Measurements from ENCODE around the gene WDR82.

DNA sequence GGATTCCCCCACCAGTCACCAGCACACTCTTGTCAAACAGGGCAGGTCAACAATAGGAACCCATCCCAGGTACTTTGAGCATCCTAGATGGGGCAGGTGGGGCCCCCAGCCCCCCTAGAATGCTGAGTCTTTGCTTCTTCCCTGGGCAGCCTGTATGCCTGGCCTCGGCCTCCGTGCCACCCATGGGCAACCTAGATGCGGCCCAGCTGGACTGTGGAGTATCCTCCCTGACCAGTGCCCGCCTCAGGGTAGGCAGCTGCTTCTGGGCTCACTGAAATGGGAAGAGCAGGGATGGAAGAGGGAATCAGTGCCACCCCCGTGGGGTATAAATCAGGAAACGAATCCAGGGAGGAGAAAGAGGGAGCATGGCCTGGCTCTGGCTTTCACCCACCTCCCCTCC, 48.5 kb upstream of the WDR82 start:
- no peak for TF ChIP-seq POLR2A (IDR thresholded peaks at IDR 0.05)
- TF ChIP-seq, protein P1, sequence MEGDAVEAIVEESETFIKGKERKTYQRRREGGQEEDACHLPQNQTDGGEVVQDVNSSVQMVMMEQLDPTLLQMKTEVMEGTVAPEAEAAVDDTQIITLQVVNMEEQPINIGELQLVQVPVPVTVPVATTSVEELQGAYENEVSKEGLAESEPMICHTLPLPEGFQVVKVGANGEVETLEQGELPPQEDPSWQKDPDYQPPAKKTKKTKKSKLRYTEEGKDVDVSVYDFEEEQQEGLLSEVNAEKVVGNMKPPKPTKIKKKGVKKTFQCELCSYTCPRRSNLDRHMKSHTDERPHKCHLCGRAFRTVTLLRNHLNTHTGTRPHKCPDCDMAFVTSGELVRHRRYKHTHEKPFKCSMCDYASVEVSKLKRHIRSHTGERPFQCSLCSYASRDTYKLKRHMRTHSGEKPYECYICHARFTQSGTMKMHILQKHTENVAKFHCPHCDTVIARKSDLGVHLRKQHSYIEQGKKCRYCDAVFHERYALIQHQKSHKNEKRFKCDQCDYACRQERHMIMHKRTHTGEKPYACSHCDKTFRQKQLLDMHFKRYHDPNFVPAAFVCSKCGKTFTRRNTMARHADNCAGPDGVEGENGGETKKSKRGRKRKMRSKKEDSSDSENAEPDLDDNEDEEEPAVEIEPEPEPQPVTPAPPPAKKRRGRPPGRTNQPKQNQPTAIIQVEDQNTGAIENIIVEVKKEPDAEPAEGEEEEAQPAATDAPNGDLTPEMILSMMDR (IDR thresholded peaks at IDR 0.05): no peak

Measured in adrenal gland (tissue), 5 donors.